Smooth muscle cell (in vitro differentiated cells): ENCODE measurements around the gene RIPOR1. TPM values are rescaled to one million over a fixed set of nuclear protein-coding genes. Genes with fewer than 3 reads are reported as not detected.
A peak's percentile ranks its signal among the peaks of the same experiment; 100 is the strongest.

Source experiments
- DNase-seq: peaks from one replicate; lab custom pipeline; 2025; ENCODE audit not compliant: unreplicated experiment; lab: John Stamatoyannopoulos, UW
- H2AFZ ChIP-seq: fragments of 200-600 bp; sonication (generic); 2 replicates; pipeline ENCODE4 v1.6.0; 2016; ENCODE audit warnings: antibody characterized with exemption, low read depth, mild to moderate bottlenecking
- H3F3A ChIP-seq: fragments of 200-600 bp; sonication (generic); 2 replicates; pipeline ENCODE4 v1.6.0; 2017; ENCODE audit warnings: antibody characterized with exemption, low read depth
- H3K27ac ChIP-seq: fragments of 200-600 bp; sonication (generic); 2 replicates; pipeline ENCODE4 v1.5.1; 2016; ENCODE audit warnings: low read depth, mild to moderate bottlenecking
- H3K27me3 ChIP-seq: fragments of 200-600 bp; sonication (generic); 2 replicates; pipeline ENCODE4 v1.6.1; 2016; ENCODE audit warnings: low read depth, mild to moderate bottlenecking
- H3K36me3 ChIP-seq: fragments of 200-600 bp; sonication (generic); 2 replicates; pipeline ENCODE4 v1.5.1; 2016; ENCODE audit warnings: low read depth
- H3K4me1 ChIP-seq: fragments of 200-600 bp; sonication (generic); 2 replicates; pipeline ENCODE4 v1.5.1; 2016; ENCODE audit warnings: low read depth
- H3K4me2 ChIP-seq: fragments of 200-600 bp; sonication (generic); 2 replicates; pipeline ENCODE4 v1.6.0; 2016; ENCODE audit warnings: mild to moderate bottlenecking
- H3K4me3 ChIP-seq: fragments of 200-600 bp; sonication (generic); 2 replicates; pipeline ENCODE4 v1.5.1; 2016; ENCODE audit warnings: mild to moderate bottlenecking
- H3K79me2 ChIP-seq: fragments of 200-600 bp; sonication (generic); 2 replicates; pipeline ENCODE4 v1.6.0; 2016; ENCODE audit warnings: low read depth, mild to moderate bottlenecking
- H3K9ac ChIP-seq: fragments of 200-600 bp; sonication (generic); 2 replicates; pipeline ENCODE4 v1.6.0; 2016; ENCODE audit warnings: low read depth
- H3K9me3 ChIP-seq: fragments of 200-600 bp; sonication (generic); replicated peaks from 2 replicates; pipeline ENCODE4 v1.5.1; 2016; ENCODE audit warnings: low read depth
- H4K20me1 ChIP-seq: fragments of 200-600 bp; sonication (generic); 2 replicates; pipeline ENCODE4 v1.6.0; 2016; ENCODE audit warnings: low read depth
- WGBS: methylation state at CpG from one replicate; pipeline ENCODE4 v1.1.7; 2016; ENCODE audit warnings: low lambda C conversion rate; 5-methylcytosine and 5-hydroxymethylcytosine counted together
- polyA plus RNA-seq: library from polyadenylated mRNA; unstranded; fragments of >200 nt; fragmentation: Nextera tagmentation; extraction: Ambion mirVana; gene quantifications from 2 replicates; pipeline ENCODE4 v1.2.1, GENCODE V29; 2016
- total RNA-seq: library from RNA; depleted of rRNA; stranded (reverse); fragments of >200 nt; gene quantifications from 2 replicates; pipeline ENCODE4 v1.2.3, GENCODE V29; 2014
- TF ChIP-seq, protein P1 (sequence below): fragments of 200-600 bp; sonication (generic); IDR thresholded peaks from 2 replicates; pipeline ENCODE4 v1.5.1; 2017; ENCODE audit warnings: borderline replicate concordance, mild to moderate bottlenecking, antibody characterized with exemption; ENCODE audit not compliant: insufficient read depth, poor library complexity, severe bottlenecking

The RIPOR1 gene
- total and polyA plus RNA-seq, 2 experiments from 2014 or later = 26.6 to 47.3 TPM

DNA sequence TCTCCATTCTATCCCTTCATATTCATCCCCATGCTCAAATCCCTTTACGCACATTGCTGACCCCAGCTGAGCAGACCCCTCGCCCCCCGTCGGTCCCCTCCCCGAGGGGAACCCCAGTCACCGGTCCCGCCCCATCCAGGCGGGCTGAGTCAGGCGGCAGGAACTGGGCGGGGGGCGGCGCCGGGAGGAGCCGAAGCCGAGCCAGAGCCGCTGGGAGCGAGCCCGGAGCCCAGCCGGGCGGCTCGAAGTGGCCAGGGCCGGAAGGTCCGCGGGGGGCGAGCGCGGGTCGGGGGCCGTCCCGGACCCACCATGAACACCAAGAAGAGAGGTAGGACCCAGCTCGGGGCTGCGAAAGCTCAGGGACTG is 8.6 kb downstream of the RIPOR1 start:
- peak overlapping the region; percentile 83 for H3K4me3 ChIP-seq
- no peaks in the 10 kb centered on the region for H3K36me3 ChIP-seq
- peak overlapping the region; percentile 100 for H3K4me2 ChIP-seq
- peak overlapping the region; percentile 90 for H3K9ac ChIP-seq
- WGBS = 0% methylated on average over 15 of the region's 32 CpGs
- peaks cover 12% of the 10 kb centered on the region for H3K4me1 ChIP-seq
- DNase-seq = peak; percentile 43
- peak overlapping the region; percentile 48 for H3K27ac ChIP-seq
- H3F3A ChIP-seq = peaks cover 3% of the 10 kb centered on the region
- H2AFZ ChIP-seq = no peak overlapping the region
- no peaks in the 10 kb centered on the region for H3K27me3 ChIP-seq
- H3K9me3 ChIP-seq = no peaks in the 10 kb centered on the region
- TF ChIP-seq, protein P1, sequence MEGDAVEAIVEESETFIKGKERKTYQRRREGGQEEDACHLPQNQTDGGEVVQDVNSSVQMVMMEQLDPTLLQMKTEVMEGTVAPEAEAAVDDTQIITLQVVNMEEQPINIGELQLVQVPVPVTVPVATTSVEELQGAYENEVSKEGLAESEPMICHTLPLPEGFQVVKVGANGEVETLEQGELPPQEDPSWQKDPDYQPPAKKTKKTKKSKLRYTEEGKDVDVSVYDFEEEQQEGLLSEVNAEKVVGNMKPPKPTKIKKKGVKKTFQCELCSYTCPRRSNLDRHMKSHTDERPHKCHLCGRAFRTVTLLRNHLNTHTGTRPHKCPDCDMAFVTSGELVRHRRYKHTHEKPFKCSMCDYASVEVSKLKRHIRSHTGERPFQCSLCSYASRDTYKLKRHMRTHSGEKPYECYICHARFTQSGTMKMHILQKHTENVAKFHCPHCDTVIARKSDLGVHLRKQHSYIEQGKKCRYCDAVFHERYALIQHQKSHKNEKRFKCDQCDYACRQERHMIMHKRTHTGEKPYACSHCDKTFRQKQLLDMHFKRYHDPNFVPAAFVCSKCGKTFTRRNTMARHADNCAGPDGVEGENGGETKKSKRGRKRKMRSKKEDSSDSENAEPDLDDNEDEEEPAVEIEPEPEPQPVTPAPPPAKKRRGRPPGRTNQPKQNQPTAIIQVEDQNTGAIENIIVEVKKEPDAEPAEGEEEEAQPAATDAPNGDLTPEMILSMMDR = no peak
- peaks cover 100% of the 10 kb centered on the region for H4K20me1 ChIP-seq
- peaks cover 8% of the 10 kb centered on the region for H3K79me2 ChIP-seq

DNA sequence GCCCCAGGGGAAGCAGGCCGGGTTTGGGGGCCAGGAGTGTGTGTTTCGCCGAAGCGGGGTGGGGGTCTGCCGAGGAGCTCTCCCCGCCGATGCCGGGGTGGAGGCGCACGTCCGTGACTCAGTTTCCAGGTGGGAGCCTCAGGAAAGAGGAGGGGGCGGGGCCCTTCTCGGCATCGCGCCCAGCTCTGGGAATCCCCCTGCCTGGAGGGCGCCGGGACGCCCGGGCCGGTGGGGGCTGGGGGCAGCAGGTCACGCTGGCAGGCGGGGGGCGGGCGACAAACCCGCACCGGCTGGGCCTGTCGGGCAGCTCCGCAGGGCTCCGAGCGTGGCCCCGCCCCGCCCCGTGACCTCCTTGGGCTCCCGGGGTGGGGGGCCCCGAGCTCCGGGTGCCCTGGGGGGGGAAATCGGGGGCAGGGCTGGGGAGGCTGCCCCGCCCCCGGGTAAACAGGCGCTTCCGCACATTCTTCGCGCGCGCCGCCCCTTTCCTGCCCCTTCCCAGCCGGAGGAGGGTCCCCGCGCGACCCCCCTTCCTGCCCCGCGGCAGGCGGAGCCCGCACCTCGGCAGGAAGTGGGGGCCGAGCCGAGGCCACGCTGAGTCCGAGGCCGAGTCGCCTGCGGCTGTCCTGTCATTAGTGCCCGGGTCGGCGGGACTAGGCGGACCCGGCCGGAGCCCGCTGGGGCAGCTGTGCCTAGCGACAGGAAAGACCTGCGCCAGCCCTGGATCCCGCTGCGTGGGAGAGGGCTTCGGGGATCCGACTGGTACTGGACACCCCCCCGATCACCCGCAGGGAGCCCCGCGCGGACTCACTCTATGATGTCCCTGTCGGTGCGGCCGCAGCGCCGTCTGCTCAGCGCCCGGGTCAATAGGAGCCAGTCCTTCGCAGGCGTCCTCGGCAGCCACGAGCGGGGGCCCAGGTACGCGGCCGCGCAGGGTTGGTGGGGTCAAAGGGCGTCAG is 9.3 kb downstream of the RIPOR1 start:
- peak overlapping the region; percentile 90 for H3K9ac ChIP-seq
- H3K4me3 ChIP-seq = peak overlapping the region; percentile 83
- peak overlapping the region; percentile 100 for H3K4me2 ChIP-seq
- peaks cover 3% of the 10 kb centered on the region for H3F3A ChIP-seq
- 5% methylated on average over 64 of the region's 97 CpGs for WGBS
- H3K9me3 ChIP-seq = no peaks in the 10 kb centered on the region
- H4K20me1 ChIP-seq = peaks cover 100% of the 10 kb centered on the region
- H2AFZ ChIP-seq = no peak overlapping the region
- H3K36me3 ChIP-seq = no peaks in the 10 kb centered on the region
- TF ChIP-seq, protein P1 = no peak
- DNase-seq = peak; percentile 43
- peaks cover 12% of the 10 kb centered on the region for H3K4me1 ChIP-seq
- no peaks in the 10 kb centered on the region for H3K27me3 ChIP-seq
- no peak overlapping the region for H3K27ac ChIP-seq
- H3K79me2 ChIP-seq = peaks cover 2% of the 10 kb centered on the region

DNA sequence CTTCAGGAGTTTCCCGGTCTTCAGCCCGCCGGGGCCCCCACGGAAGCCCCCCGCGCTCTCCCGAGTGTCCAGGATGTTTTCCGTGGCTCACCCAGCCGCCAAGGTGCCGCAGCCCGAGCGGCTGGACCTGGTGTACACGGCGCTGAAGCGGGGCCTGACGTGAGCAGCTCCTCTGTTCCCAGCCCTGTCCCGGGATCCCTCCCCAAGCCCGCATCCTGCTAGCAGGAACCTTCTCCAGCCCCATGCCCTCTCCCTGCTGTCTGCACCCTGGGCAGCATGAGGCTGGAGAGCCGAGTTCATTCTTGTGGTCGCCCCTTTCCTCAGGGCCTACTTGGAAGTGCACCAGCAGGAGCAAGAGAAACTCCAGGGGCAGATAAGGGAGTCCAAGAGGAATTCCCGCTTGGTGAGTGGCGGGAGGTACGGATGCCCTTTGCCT is 10.1 kb downstream of the RIPOR1 start:
- H3K79me2 ChIP-seq = no peaks in the 10 kb centered on the region
- peaks cover 3% of the 10 kb centered on the region for H3F3A ChIP-seq
- H3K9ac ChIP-seq = peak overlapping the region; percentile 90
- no peak overlapping the region for H3K27ac ChIP-seq
- no peaks in the 10 kb centered on the region for H3K27me3 ChIP-seq
- H4K20me1 ChIP-seq = peaks cover 100% of the 10 kb centered on the region
- peak overlapping the region; percentile 83 for H3K4me3 ChIP-seq
- H3K9me3 ChIP-seq = no peaks in the 10 kb centered on the region
- TF ChIP-seq, protein P1 = no peak
- no peaks in the 10 kb centered on the region for H3K36me3 ChIP-seq
- WGBS = 48% methylated on average over 17 of the region's 23 CpGs
- H3K4me1 ChIP-seq = peaks cover 12% of the 10 kb centered on the region
- peak overlapping the region; percentile 100 for H3K4me2 ChIP-seq
- DNase-seq = no peak
- no peak overlapping the region for H2AFZ ChIP-seq
